Measurements from ENCODE around the gene PPP1R13B. TPM values are rescaled to one million over a fixed set of nuclear protein-coding genes. Genes with fewer than 3 reads are reported as not detected.

Gene PPP1R13B
- total RNA-seq, 1 donor from 2014 or later: 16.2 TPM

GRCh38 chr14:103818870-103819269 is 28.5 kb downstream of the PPP1R13B start:
- Mint-ChIP-seq H3K9me3 (no peaks in the 10 kb centered on the region), H3K4me3 (no peak overlapping the region), H3K36me3 (ENCODE audit: low read depth) (no peaks in the 10 kb centered on the region), H3K27ac (no peak overlapping the region), H3K27me3 (no peaks in the 10 kb centered on the region), H3K4me1 (peaks cover 27% of the 10 kb centered on the region)
- TF ChIP-seq CTCF (IDR thresholded peaks at IDR 0.05): no peak
- no peak for ATAC-seq (ENCODE audit: low read depth)
- intact Hi-C loops (cut with micrococcal nuclease): no loop called here
- ChIA-PET POLR2A (no interaction called here), CTCF (no interaction called here)
- DNase-seq: no peak

GRCh38 chr14:103818422-103818821 is 29.0 kb downstream of the PPP1R13B start:
- Mint-ChIP-seq H3K9me3 (no peaks in the 10 kb centered on the region), H3K4me3 (no peak overlapping the region), H3K27ac (no peak overlapping the region), H3K36me3 (ENCODE audit: low read depth) (no peaks in the 10 kb centered on the region), H3K4me1 (peaks cover 27% of the 10 kb centered on the region), H3K27me3 (no peaks in the 10 kb centered on the region)
- ATAC-seq (ENCODE audit: low read depth) (no peak), DNase-seq (no peak)
- TF ChIP-seq CTCF (IDR thresholded peaks at IDR 0.05): no peak
- intact Hi-C loops (cut with micrococcal nuclease): no loop called here
- CTCF ChIA-PET: interaction anchor here (1.8 kb wide), 1 partner anchor 10 kb away, joined by 6 read pairs; no protein-coding TSS in a partner anchor
- POLR2A ChIA-PET: no interaction called here

- Mint-ChIP-seq H3K27ac (no peak overlapping the region), H3K36me3 (ENCODE audit: low read depth) (no peaks in the 10 kb centered on the region), H3K4me3 (no peak overlapping the region), H3K9me3 (no peaks in the 10 kb centered on the region), H3K4me1 (peaks cover 27% of the 10 kb centered on the region), H3K27me3 (no peaks in the 10 kb centered on the region)
- DNase-seq (no peak), ATAC-seq (ENCODE audit: low read depth) (no peak)
- TF ChIP-seq CTCF (IDR thresholded peaks at IDR 0.05): no peak
- intact Hi-C loops (cut with micrococcal nuclease): no loop called here
- ChIA-PET CTCF (interaction anchor here (1.6 to 1.8 kb wide), 2 partner anchors 9 to 83 kb away, joined by 4 to 6 read pairs; no protein-coding TSS in a partner anchor), POLR2A (no interaction called here)
Observed at GRCh38 chr14:103817595-103817994, 29.8 kb downstream of the PPP1R13B start.

- Mint-ChIP-seq H3K4me1 (peaks cover 27% of the 10 kb centered on the region), H3K9me3 (no peaks in the 10 kb centered on the region), H3K27me3 (no peaks in the 10 kb centered on the region), H3K36me3 (ENCODE audit: low read depth) (no peaks in the 10 kb centered on the region), H3K27ac (no peak overlapping the region), H3K4me3 (no peak overlapping the region)
- ATAC-seq (ENCODE audit: low read depth) (no peak), DNase-seq (no peak)
- CTCF ChIA-PET: interaction anchor here (1.6 to 1.9 kb wide), 3 partner anchors 9 to 84 kb away, joined by 4 to 6 read pairs (median 6); no protein-coding TSS in a partner anchor
- POLR2A ChIA-PET: no interaction called here
- TF ChIP-seq CTCF (IDR thresholded peaks at IDR 0.05): no peak
- intact Hi-C loops (cut with micrococcal nuclease): no loop called here
Observed at GRCh38 chr14:103816991-103817390, 30.4 kb downstream of the PPP1R13B start.

- intact Hi-C loops (cut with micrococcal nuclease): no loop called here
- Mint-ChIP-seq H3K4me3 (no peak overlapping the region), H3K9me3 (no peaks in the 10 kb centered on the region), H3K4me1 (peaks cover 16% of the 10 kb centered on the region), H3K36me3 (ENCODE audit: low read depth) (no peaks in the 10 kb centered on the region), H3K27me3 (no peaks in the 10 kb centered on the region), H3K27ac (no peak overlapping the region)
- no peak for TF ChIP-seq CTCF (IDR thresholded peaks at IDR 0.05)
- DNase-seq (no peak), ATAC-seq (ENCODE audit: low read depth) (no peak)
- ChIA-PET POLR2A (no interaction called here), CTCF (interaction anchor here (1.6 to 1.9 kb wide), 2 partner anchors 9 to 94 kb away, joined by 4 to 6 read pairs; no protein-coding TSS in a partner anchor)
Observed at GRCh38 chr14:103815253-103815652, 32.1 kb downstream of the PPP1R13B start.

All from activated B cell treated with CpG ODN at 0.5 μM for 24 hours (primary cell).